ENCODE measurements around the gene ATRAID. TPM values are rescaled to one million over a fixed set of nuclear protein-coding genes. Genes with fewer than 3 reads are reported as not detected.

ATRAID gene
- total RNA-seq, 1 experiment from 2014 or later, result 108 TPM

DNA sequence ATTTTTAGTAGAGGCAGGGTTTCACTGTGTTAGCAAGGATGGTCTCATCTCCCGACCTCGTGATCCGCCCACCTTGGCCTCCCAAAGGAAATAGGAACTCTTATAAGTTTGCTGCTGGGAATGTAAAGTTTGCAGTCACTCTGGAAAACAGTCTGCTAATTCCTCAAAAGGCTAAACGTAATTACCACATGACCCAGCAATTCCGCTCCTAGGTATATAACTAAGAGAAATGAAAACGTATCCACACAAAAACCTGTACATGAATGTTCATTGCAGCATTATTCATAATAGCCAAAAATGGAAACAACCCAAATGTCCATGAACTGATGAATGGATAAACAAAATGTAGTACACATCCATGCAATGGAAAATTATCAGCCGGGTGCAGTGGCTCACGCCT is 21.9 kb upstream of the ATRAID start:
- no peak overlapping the region for H4K91ac ChIP-seq (ENCODE audit: insufficient read length, low read depth, low read length)
- no peak overlapping the region for H2AK5ac ChIP-seq (ENCODE audit: insufficient read length, low read length)
- H3K27ac ChIP-seq (ENCODE audit: insufficient read length, low read depth, low read length), result no peak overlapping the region
- H2BK12ac ChIP-seq (ENCODE audit: insufficient read length, low read depth, low read length), result no peak overlapping the region
- no peak overlapping the region for H3K4me3 Mint-ChIP-seq
- H3K56ac ChIP-seq (ENCODE audit: insufficient read length, low read depth, low read length), result no peak overlapping the region
- no peak overlapping the region for H3K18ac ChIP-seq (ENCODE audit: insufficient read length, low read depth, low read length)
- H3K14ac ChIP-seq (ENCODE audit: insufficient read depth, low read length), result no peak overlapping the region
- H3K79me2 ChIP-seq (ENCODE audit: insufficient read depth, low read length), result no peaks in the 10 kb centered on the region
- no peak overlapping the region for H3K9ac ChIP-seq (ENCODE audit: extremely low read depth, insufficient read length, low read length)
- H4K8ac ChIP-seq (replicated peaks; ENCODE audit: insufficient read length, low read depth, low read length), result no peak overlapping the region
- H2BK20ac ChIP-seq (ENCODE audit: low read depth, low read length, poor library complexity, severe bottlenecking), result no peak overlapping the region
- H4K5ac ChIP-seq (ENCODE audit: insufficient read length, low read depth, low read length), result no peak overlapping the region
- no peak overlapping the region for H3K4ac ChIP-seq (ENCODE audit: low read depth, low read length)
- H4K20me1 ChIP-seq (ENCODE audit: control insufficient read depth, insufficient read depth, insufficient read length), result no peaks in the 10 kb centered on the region
- no peaks in the 10 kb centered on the region for H3K36me3 Mint-ChIP-seq (ENCODE audit: insufficient read depth in 1 of 3, low read depth in 3 of 3)
- H3K4me2 ChIP-seq (ENCODE audit: insufficient read depth, insufficient read length, low read length), result no peak overlapping the region
- no peaks in the 10 kb centered on the region; a peak in 1 of 5 replicates for H3K9me3 Mint-ChIP-seq
- H3K4me1 Mint-ChIP-seq, result no peaks in the 10 kb centered on the region
- no peaks in the 10 kb centered on the region for H3K79me1 ChIP-seq (ENCODE audit: insufficient read depth, low read depth, low read length, poor library complexity, severe bottlenecking)
- H2AFZ ChIP-seq (ENCODE audit: low read length), result no peak overlapping the region
- WGBS (ENCODE audit: extremely low coverage, insufficient read length, low lambda C conversion rate), result no CpG with 5 or more reads among the region's 8 CpGs
- no peaks in the 10 kb centered on the region for H3K23me2 ChIP-seq (ENCODE audit: insufficient read length, low read depth, low read length, poor library complexity, severe bottlenecking)
- no peaks in the 10 kb centered on the region for H3K9me3 ChIP-seq (ENCODE audit: control insufficient read depth, low read depth, low read length)
- H3T11ph ChIP-seq (ENCODE audit: low read length), result no peak overlapping the region
- no peaks in the 10 kb centered on the region for H3K4me1 ChIP-seq (ENCODE audit: insufficient read depth, low read length)
- H3K27me3 Mint-ChIP-seq (ENCODE audit: low read depth), result no peaks in the 10 kb centered on the region; the same call in 1 of the 2 replicates
- DNase-seq, result no peak
- TF ChIP-seq, protein P1, sequence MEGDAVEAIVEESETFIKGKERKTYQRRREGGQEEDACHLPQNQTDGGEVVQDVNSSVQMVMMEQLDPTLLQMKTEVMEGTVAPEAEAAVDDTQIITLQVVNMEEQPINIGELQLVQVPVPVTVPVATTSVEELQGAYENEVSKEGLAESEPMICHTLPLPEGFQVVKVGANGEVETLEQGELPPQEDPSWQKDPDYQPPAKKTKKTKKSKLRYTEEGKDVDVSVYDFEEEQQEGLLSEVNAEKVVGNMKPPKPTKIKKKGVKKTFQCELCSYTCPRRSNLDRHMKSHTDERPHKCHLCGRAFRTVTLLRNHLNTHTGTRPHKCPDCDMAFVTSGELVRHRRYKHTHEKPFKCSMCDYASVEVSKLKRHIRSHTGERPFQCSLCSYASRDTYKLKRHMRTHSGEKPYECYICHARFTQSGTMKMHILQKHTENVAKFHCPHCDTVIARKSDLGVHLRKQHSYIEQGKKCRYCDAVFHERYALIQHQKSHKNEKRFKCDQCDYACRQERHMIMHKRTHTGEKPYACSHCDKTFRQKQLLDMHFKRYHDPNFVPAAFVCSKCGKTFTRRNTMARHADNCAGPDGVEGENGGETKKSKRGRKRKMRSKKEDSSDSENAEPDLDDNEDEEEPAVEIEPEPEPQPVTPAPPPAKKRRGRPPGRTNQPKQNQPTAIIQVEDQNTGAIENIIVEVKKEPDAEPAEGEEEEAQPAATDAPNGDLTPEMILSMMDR (conservative IDR thresholded peaks at IDR 0.05), result no peak
- H3K27me3 ChIP-seq (ENCODE audit: insufficient read depth, low read length), result no peaks in the 10 kb centered on the region
- H3K23ac ChIP-seq (ENCODE audit: insufficient read length, low read depth, low read length), result no peak overlapping the region
- H2BK15ac ChIP-seq (ENCODE audit: low read depth, low read length), result no peak overlapping the region
- H3K27ac Mint-ChIP-seq, result no peak overlapping the region
- H2BK5ac ChIP-seq (ENCODE audit: insufficient read length, low read length), result no peak overlapping the region
- no peak overlapping the region for H2BK120ac ChIP-seq (ENCODE audit: low read depth, low read length, poor library complexity, severe bottlenecking)
